H1 (cell line): ENCODE measurements around the gene KIR3DL3. TPM values are rescaled to one million over a fixed set of nuclear protein-coding genes. Genes with fewer than 3 reads are reported as not detected.
"Not testable (repeated sequence)": the region's sequence is repeated elsewhere in the genome, so short reads cannot be mapped to it uniquely, and the experiment has no call there.

Source experiments
- CTCF ChIA-PET: fragments of 300-600 bp; sonication (Branson Sonifier 250); formaldehyde crosslinking; loops from one replicate; lab custom pipeline; 2021; ENCODE audit not compliant: partially characterized antibody; lab: Charles Lee
- POLR2A ChIA-PET: fragments of 300-600 bp; sonication (Branson Sonifier 250); formaldehyde crosslinking; loops from one replicate; lab custom pipeline; 2021; ENCODE audit warnings: inconsistent platforms; ENCODE audit not compliant: partially characterized antibody; lab: Charles Lee
- DNase-seq, 2 experiments: peaks; one replicate each; pipeline versions ENCODE4 v3.0.0 to v3.0.0-alpha.2; 2010 to 2022; ENCODE audit warnings: low spot score in 2 of 2, low read depth in 1 of 2, mixed read lengths in 1 of 2
- FAIRE-seq: peaks from 2 replicates; lab custom pipeline; 2011; peaks lifted over from hg19 to GRCh38; lab: Jason Lieb, UNC
- H2AFZ ChIP-seq: 2 replicates; pipeline ENCODE4 v1.8.1; 2012; ENCODE audit warnings: low read length, inconsistent platforms
- H2AK5ac ChIP-seq: 2 replicates; pipeline ENCODE4 v1.6.1; 2013; ENCODE audit warnings: low read depth, low read length
- H2BK120ac ChIP-seq: replicated peaks from 2 replicates; pipeline ENCODE3; 2013; ENCODE audit warnings: low read depth, low read length, inconsistent platforms
- H2BK12ac ChIP-seq: 2 replicates; pipeline ENCODE4 v1.6.1; 2013; ENCODE audit warnings: low read depth, low read length
- H2BK15ac ChIP-seq: 2 replicates; pipeline ENCODE4 v1.6.1; 2013; ENCODE audit warnings: low read length
- H2BK20ac ChIP-seq: 2 replicates; pipeline ENCODE4 v1.6.1; 2013; ENCODE audit warnings: low read length
- H2BK5ac ChIP-seq: 2 replicates; pipeline ENCODE4 v1.6.1; 2013; ENCODE audit warnings: low read depth, low read length
- H3K14ac ChIP-seq: 2 replicates; pipeline ENCODE4 v1.6.1; 2013; ENCODE audit warnings: inconsistent platforms; ENCODE audit not compliant: insufficient read length
- H3K18ac ChIP-seq: 2 replicates; pipeline ENCODE4 v1.6.1; 2013; ENCODE audit warnings: low read length; ENCODE audit errors: extremely low read depth
- H3K23ac ChIP-seq: 2 replicates; pipeline ENCODE4 v1.6.1; 2013; ENCODE audit warnings: inconsistent platforms; ENCODE audit not compliant: insufficient read length
- H3K23me2 ChIP-seq: 2 replicates; pipeline ENCODE4 v1.6.1; 2013; ENCODE audit warnings: low read depth, low read length
- H3K27ac ChIP-seq: 2 replicates; pipeline ENCODE4 v1.6.1; 2011; ENCODE audit warnings: low read depth, low read length, inconsistent platforms
- H3K27me3 ChIP-seq, 4 experiments: replicated peaks in 1 of 4; 1 replicate in 1 of 4; 2 replicates in 3 of 4; pipeline versions ENCODE4 v1.6.1 to v1.8.1; 2011 to 2013; ENCODE audit warnings: low read length in 3 of 4, mild to moderate bottlenecking in 3 of 4, inconsistent platforms in 2 of 4, mixed read lengths in 2 of 4, moderate library complexity in 1 of 4; ENCODE audit not compliant: control insufficient read depth in 3 of 4, insufficient read depth in 3 of 4; ENCODE audit errors: extremely low read depth in 1 of 4
- H3K36me3 ChIP-seq, 4 experiments: 2 replicates each; pipeline versions ENCODE4 v1.6.1 to v1.8.1; 2011 to 2013; ENCODE audit warnings: mild to moderate bottlenecking in 4 of 4, low read length in 3 of 4, moderate library complexity in 2 of 4, control low read depth in 1 of 4, inconsistent platforms in 1 of 4; ENCODE audit not compliant: insufficient read depth in 4 of 4, control insufficient read depth in 2 of 4
- H3K4ac ChIP-seq: replicated peaks from 2 replicates; pipeline ENCODE3; 2013; ENCODE audit warnings: low read length, low read depth, mixed read lengths, inconsistent platforms; ENCODE audit not compliant: insufficient read length
- H3K4me1 ChIP-seq, 4 experiments: replicated peaks in 1 of 4; 1 replicate in 1 of 4; 2 replicates in 3 of 4; pipeline versions ENCODE4 v1.6.1 to v1.8.1; 2011 to 2013; ENCODE audit warnings: low read length in 3 of 4, inconsistent platforms in 2 of 4, mixed read lengths in 1 of 4; ENCODE audit not compliant: insufficient read depth in 4 of 4, control insufficient read depth in 3 of 4
- H3K4me2 ChIP-seq, 2 experiments: 2 replicates each; pipeline versions ENCODE4 v1.6.1 to v1.8.1; 2011 to 2013; ENCODE audit warnings: low read depth in 2 of 2, low read length in 2 of 2, control low read depth in 1 of 2, inconsistent platforms in 1 of 2, mild to moderate bottlenecking in 1 of 2; ENCODE audit not compliant: insufficient read depth in 1 of 2
- H3K4me3 ChIP-seq, 4 experiments: fragments of 200-600, 300-600 bp in 1 of 4; sonication (generic), shearing (Covaris generic), sonication (Bioruptor Twin) in 1 of 4; 2 replicates each; pipeline versions ENCODE4 v1.5.1 to v1.8.1; 2011 to 2016; ENCODE audit warnings: low read length in 4 of 4, low read depth in 3 of 4, control low read depth in 2 of 4, inconsistent platforms in 2 of 4, mild to moderate bottlenecking in 2 of 4, mixed read lengths in 1 of 4, moderate library complexity in 1 of 4; ENCODE audit not compliant: insufficient read depth in 2 of 4; ENCODE audit errors: extremely low read depth in 1 of 4
- H3K56ac ChIP-seq: replicated peaks from 2 replicates; pipeline ENCODE3; 2013; ENCODE audit warnings: low read depth, mild to moderate bottlenecking, mixed read lengths, low read length, inconsistent platforms; ENCODE audit not compliant: insufficient read length
- H3K79me1 ChIP-seq: 2 replicates; pipeline ENCODE4 v1.6.1; 2013; ENCODE audit warnings: low read depth, low read length, control low read depth
- H3K79me2 ChIP-seq, 2 experiments: 2 replicates each; pipeline versions ENCODE4 v1.6.1 to v1.8.1; 2012 to 2013; ENCODE audit warnings: low read length in 2 of 2, mild to moderate bottlenecking in 2 of 2, inconsistent platforms in 1 of 2; ENCODE audit not compliant: insufficient read depth in 2 of 2, control insufficient read depth in 1 of 2
- H3K9ac ChIP-seq, 4 experiments: replicated peaks in 1 of 4; 1 replicate in 1 of 4; 2 replicates in 3 of 4; pipeline versions ENCODE4 v1.6.1 to v1.8.1; 2011 to 2013; ENCODE audit warnings: low read depth in 3 of 4, low read length in 3 of 4, control low read depth in 2 of 4, mild to moderate bottlenecking in 2 of 4, moderate library complexity in 2 of 4, inconsistent platforms in 1 of 4; ENCODE audit errors: extremely low read depth in 1 of 4
- H3K9me3 ChIP-seq, 2 experiments: 2 replicates each; pipeline versions ENCODE4 v1.6.1 to v1.8.1; 2012 to 2013; ENCODE audit warnings: mild to moderate bottlenecking in 2 of 2, moderate library complexity in 2 of 2, control low read depth in 1 of 2, inconsistent platforms in 1 of 2, low read depth in 1 of 2, low read length in 1 of 2, mixed read lengths in 1 of 2; ENCODE audit not compliant: insufficient read depth in 2 of 2
- H4K20me1 ChIP-seq, 2 experiments: replicated peaks in 1 of 2; 2 replicates each; pipeline versions ENCODE3 to v1.8.1; 2011 to 2013; ENCODE audit warnings: inconsistent platforms in 2 of 2, low read length in 2 of 2, mild to moderate bottlenecking in 1 of 2; ENCODE audit not compliant: insufficient read depth in 2 of 2, control insufficient read depth in 1 of 2
- H4K5ac ChIP-seq: 2 replicates; pipeline ENCODE4 v1.6.1; 2013; ENCODE audit warnings: low read length, low read depth, mixed read lengths, inconsistent platforms; ENCODE audit not compliant: insufficient read length
- H4K8ac ChIP-seq: 2 replicates; pipeline ENCODE4 v1.8.0; 2013; ENCODE audit warnings: mild to moderate bottlenecking, moderate library complexity, low read length, inconsistent platforms; ENCODE audit not compliant: insufficient read depth; ENCODE audit errors: extremely low read depth
- H4K91ac ChIP-seq: replicated peaks from 2 replicates; pipeline ENCODE3; 2013; ENCODE audit warnings: low read length, mixed read lengths, inconsistent platforms; ENCODE audit not compliant: insufficient read length
- WGBS, 2 experiments: shearing (Covaris generic) in 1 of 2; methylation state at CpG; one replicate each; pipeline versions ENCODE4 v1.1.6 to v1.1.7; 2013 to 2015; ENCODE audit warnings: low lambda C conversion rate in 2 of 2, mixed read lengths in 2 of 2, inconsistent platforms in 1 of 2, low coverage in 1 of 2, missing lambda C conversion rate in 1 of 2; ENCODE audit not compliant: insufficient replicate concordance in 2 of 2, insufficient coverage in 1 of 2, insufficient read length in 1 of 2; ENCODE audit errors: extremely low coverage in 1 of 2, missing lambda C conversion rate in 1 of 2; 5-methylcytosine and 5-hydroxymethylcytosine counted together
- polyA plus RNA-seq, 7 experiments: library from polyadenylated mRNA; depleted of rRNA in 3 of 7; stranded (reverse) in 5 of 7; unstranded in 2 of 7; fragments of >200 nt in 5 of 7; fragments of 200-250 nt in 2 of 7; gene quantifications; 1 replicate in 5 of 7; 2 replicates in 1 of 7; 4 replicates in 1 of 7; pipeline versions ENCODE4 v1.2.1 to v1.2.3, GENCODE V29; 2011 to 2013; ENCODE audit warnings: missing spikeins in 2 of 7, mixed read lengths in 2 of 7
- total RNA-seq: library from RNA; stranded (reverse); fragmentation: NEBNext Ultra II Directional; extraction: Animal tissue kit (Norgen Biotek cat#: 25700); gene quantifications from 2 replicates; pipeline ENCODE4 v1.2.1, GENCODE V29; 2021

Gene KIR3DL3
- total and polyA plus RNA-seq, 2 of the 8 experiments (the other 6 are each of a cell fraction or from before 2014, with no cell fraction given) = not detected

DNA sequence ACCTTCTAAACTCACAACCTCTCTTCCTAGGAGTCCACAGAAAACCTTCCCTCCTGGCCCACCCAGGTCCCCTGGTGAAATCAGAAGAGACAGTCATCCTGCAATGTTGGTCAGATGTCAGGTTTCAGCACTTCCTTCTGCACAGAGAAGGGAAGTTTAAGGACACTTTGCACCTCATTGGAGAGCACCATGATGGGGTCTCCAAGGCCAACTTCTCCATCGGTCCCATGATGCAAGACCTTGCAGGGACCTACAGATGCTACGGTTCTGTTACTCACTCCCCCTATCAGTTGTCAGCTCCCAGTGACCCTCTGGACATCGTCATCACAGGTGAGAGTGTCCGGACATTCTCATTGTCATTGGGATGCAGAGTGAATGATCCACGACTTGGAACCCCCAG is 17.7 kb downstream of the KIR3DL3 start:
- H3K79me1 ChIP-seq, H2BK20ac ChIP-seq, H3K79me2 ChIP-seq, H3K4me1 ChIP-seq, H3K23me2 ChIP-seq, H2AFZ ChIP-seq, H3K27ac ChIP-seq, H3K14ac ChIP-seq, H4K20me1 ChIP-seq, H3K36me3 ChIP-seq, CTCF ChIA-PET, H3K23ac ChIP-seq, H3K56ac ChIP-seq, H2BK5ac ChIP-seq, H3K4ac ChIP-seq, H4K8ac ChIP-seq, H3K18ac ChIP-seq, FAIRE-seq, H3K4me3 ChIP-seq, H4K91ac ChIP-seq, POLR2A ChIA-PET, H2AK5ac ChIP-seq, H3K27me3 ChIP-seq, H4K5ac ChIP-seq, H3K4me2 ChIP-seq, H2BK120ac ChIP-seq, H2BK12ac ChIP-seq, H3K9ac ChIP-seq, DNase-seq, H2BK15ac ChIP-seq: not testable (repeated sequence)
- 55% methylated on average over 5 of the region's 5 CpGs; no CpG with 5 or more reads in 1 of the 2 experiments for WGBS, 2 experiments
- H3K9me3 ChIP-seq = peaks cover 25 to 59% of the 10 kb centered on the region in 2 experiments; a peak in 3 of 4 replicates

DNA sequence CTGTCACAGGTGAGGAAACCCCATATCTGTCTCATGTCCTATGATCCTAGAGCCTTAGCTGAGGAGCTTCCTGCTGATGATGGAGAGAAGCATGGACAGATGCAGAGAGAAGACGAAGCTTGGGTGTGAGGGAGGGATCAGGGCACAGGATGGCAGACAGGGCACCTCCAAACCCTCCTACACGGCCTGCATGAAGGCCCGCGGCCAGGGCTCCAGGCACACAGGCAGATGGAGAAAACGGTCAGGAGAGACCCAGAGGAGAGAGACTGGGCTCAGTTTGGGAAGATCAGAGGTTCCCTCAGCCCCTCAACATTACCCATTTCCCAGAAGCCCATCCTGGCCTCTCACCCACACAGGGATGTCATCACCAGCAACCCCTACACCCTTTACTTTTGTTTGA is 19.8 kb downstream of the KIR3DL3 start:
- H3K4me1 ChIP-seq, H3K4me3 ChIP-seq, CTCF ChIA-PET, H2BK120ac ChIP-seq, H3K14ac ChIP-seq, H3K4ac ChIP-seq, H4K20me1 ChIP-seq, DNase-seq, H2BK12ac ChIP-seq, H4K91ac ChIP-seq, H3K23ac ChIP-seq, H4K8ac ChIP-seq, H2BK5ac ChIP-seq, H3K36me3 ChIP-seq, H3K18ac ChIP-seq, H3K4me2 ChIP-seq, H2AK5ac ChIP-seq, H2BK20ac ChIP-seq, H3K27me3 ChIP-seq, H3K27ac ChIP-seq, H3K79me2 ChIP-seq, FAIRE-seq, POLR2A ChIA-PET, H3K23me2 ChIP-seq, H2BK15ac ChIP-seq, H4K5ac ChIP-seq, H3K9ac ChIP-seq, H3K56ac ChIP-seq, H3K79me1 ChIP-seq, H2AFZ ChIP-seq: not testable (repeated sequence)
- H3K9me3 ChIP-seq = peaks cover 24 to 57% of the 10 kb centered on the region in 2 experiments; a peak in 3 of 4 replicates
- 62% methylated on average over 3 of the region's 5 CpGs; no CpG with 5 or more reads in 1 of the 2 experiments for WGBS, 2 experiments
